Measurements from ENCODE around the gene CIBAR2.
"Not testable (repeated sequence)": the region's sequence is repeated elsewhere in the genome, so short reads cannot be mapped to it uniquely, and the experiment has no call there.

Gene CIBAR2

DNA sequence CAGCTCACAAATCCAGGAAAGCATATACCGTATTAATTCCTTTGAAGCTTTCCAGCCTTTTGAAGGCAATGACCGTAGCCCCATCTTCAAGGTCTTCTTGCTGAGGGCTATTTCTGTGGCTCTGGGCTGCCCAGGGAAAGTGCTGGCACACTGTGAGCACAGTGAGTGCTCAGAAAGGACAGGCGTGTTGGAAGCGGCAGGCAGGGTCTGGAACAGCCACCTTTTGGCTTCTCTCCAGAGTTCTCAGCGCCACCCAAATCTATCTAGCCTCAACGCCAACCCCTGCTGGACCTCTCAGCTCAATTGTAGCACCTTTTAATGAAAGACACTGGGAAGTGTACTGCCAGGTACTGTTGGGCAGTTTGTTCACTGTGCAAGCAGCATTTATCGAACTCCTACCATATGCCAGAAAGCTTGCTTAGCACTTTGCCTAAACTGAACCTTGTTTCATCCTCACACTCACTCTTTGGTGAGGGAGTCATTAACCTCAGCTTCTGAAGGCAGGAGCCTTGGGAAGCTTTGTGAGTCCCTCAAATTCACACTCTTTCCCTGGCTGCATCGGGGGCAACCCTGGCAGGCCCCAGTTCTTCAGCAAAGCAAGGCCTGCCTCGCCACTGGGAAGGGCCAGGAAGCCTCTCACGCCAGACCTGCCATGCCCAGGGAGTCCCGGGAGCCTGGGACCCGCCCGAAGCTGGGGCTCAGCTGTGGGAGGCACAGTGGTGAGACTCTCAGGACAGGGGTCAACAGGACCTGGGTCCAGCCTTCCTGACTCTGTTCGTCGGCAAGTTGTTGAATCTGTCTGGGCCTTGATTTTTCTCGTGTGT is 13.5 kb upstream of the CIBAR2 start:
- TF ChIP-seq MYC (IDR thresholded peaks at IDR 0.05; ENCODE audit: low read depth, low read length) (no peak), CTCF (IDR thresholded peaks at IDR 0.05; ENCODE audit: low read depth, low read length) (no peak), POLR2A (IDR thresholded peaks at IDR 0.05; ENCODE audit: extremely low read depth, insufficient read length) (no peak)
- TF ChIP-seq, protein P1, sequence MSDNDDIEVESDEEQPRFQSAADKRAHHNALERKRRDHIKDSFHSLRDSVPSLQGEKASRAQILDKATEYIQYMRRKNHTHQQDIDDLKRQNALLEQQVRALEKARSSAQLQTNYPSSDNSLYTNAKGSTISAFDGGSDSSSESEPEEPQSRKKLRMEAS (IDR thresholded peaks at IDR 0.05; ENCODE audit: low read depth, low read length) = no peak
- H3K4me3 ChIP-seq (ENCODE audit: low read depth, low read length) = no peak overlapping the region
- DNase-seq (ENCODE audit: low read depth) = no peak

DNA sequence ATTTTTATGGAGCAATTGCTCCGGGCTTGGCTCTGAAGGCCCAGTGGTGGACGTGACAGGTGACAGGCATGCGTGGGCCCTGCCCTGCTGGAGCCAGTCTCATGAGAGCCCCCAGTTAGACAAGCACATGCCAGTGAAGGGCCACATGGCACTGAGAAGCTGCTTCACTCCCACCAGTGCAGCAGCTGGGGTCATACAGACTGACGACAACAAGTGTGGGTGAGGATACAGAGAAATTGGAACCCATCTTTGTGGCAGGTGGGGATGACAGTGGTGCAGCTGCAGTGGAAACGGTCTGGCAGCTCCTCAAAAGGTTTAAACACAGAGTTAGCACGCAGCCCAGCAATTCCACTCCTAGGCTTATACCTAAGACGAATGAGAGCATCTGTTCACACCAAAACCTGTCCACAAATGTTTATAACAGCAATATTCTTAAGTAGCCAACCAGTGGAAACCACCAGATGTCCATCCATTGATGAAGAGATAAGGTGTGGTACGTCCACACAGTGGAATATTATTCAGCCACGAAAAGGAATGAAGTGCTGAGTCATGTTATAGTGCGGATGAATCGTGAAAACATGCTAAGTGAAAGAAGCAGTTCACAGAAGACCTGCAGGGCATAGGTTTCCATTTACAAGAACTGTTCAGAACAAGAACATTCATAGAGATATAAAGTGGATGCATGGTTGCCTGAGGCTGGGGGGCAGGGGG is 12.5 kb upstream of the CIBAR2 start:
- no peak overlapping the region for H3K4me3 ChIP-seq (ENCODE audit: low read depth, low read length)
- no peak for DNase-seq (ENCODE audit: low read depth)
- TF ChIP-seq, protein P1 (IDR thresholded peaks at IDR 0.05; ENCODE audit: low read depth, low read length) = no peak
- no peak for TF ChIP-seq MYC (IDR thresholded peaks at IDR 0.05; ENCODE audit: low read depth, low read length)
- TF ChIP-seq POLR2A (IDR thresholded peaks at IDR 0.05; ENCODE audit: extremely low read depth, insufficient read length) = no peak
- no peak for TF ChIP-seq CTCF (IDR thresholded peaks at IDR 0.05; ENCODE audit: low read depth, low read length)

- TF ChIP-seq CTCF (IDR thresholded peaks at IDR 0.05; ENCODE audit: low read depth, low read length) = no peak
- no peak for TF ChIP-seq MYC (IDR thresholded peaks at IDR 0.05; ENCODE audit: low read depth, low read length)
- TF ChIP-seq, protein P1 (IDR thresholded peaks at IDR 0.05; ENCODE audit: low read depth, low read length) = no peak
- TF ChIP-seq POLR2A (IDR thresholded peaks at IDR 0.05; ENCODE audit: extremely low read depth, insufficient read length) = no peak
- no peak for DNase-seq (ENCODE audit: low read depth)
- no peak overlapping the region for H3K4me3 ChIP-seq (ENCODE audit: low read depth, low read length)
These were observed 11.8 kb upstream of the CIBAR2 start for GRCh38 chr16:85123891-85124635.

- not testable (repeated sequence) for DNase-seq (ENCODE audit: low read depth); H3K4me3 ChIP-seq (ENCODE audit: low read depth, low read length)
These were observed 11.2 kb upstream of the CIBAR2 start for GRCh38 chr16:85123441-85123840.

GRCh38 chr16:85120006-85120340 is 7.7 kb upstream of the CIBAR2 start:
- TF ChIP-seq POLR2A (IDR thresholded peaks at IDR 0.05; ENCODE audit: extremely low read depth, insufficient read length) (no peak), CTCF (IDR thresholded peaks at IDR 0.05; ENCODE audit: low read depth, low read length) (no peak), MYC (IDR thresholded peaks at IDR 0.05; ENCODE audit: low read depth, low read length) (no peak)
- TF ChIP-seq, protein P1 (IDR thresholded peaks at IDR 0.05; ENCODE audit: low read depth, low read length) = no peak
- DNase-seq (ENCODE audit: low read depth) = no peak
- no peak overlapping the region for H3K4me3 ChIP-seq (ENCODE audit: low read depth, low read length)

GRCh38 chr16:85117418-85117817 is 5.1 kb upstream of the CIBAR2 start:
- TF ChIP-seq MYC (IDR thresholded peaks at IDR 0.05; ENCODE audit: low read depth, low read length) = no peak
- no peak for TF ChIP-seq CTCF (IDR thresholded peaks at IDR 0.05; ENCODE audit: low read depth, low read length)
- no peak for DNase-seq (ENCODE audit: low read depth)
- H3K4me3 ChIP-seq (ENCODE audit: low read depth, low read length) = no peak overlapping the region

Data from NB4 (cell line).